Pancreas (tissue), 10 donors: ENCODE results near the gene SH3TC1. TPM values are rescaled to one million over a fixed set of nuclear protein-coding genes. Genes with fewer than 3 reads are reported as not detected.

Experiments used
- ATAC-seq, 4 donors: fragments of 200-7000 bp; cut with Tn5 transposase; one replicate each; pipeline versions ENCODE4 v1.8.0 to v1.9.1; 2020; ENCODE audit warnings: mild to moderate bottlenecking in 4 of 4, moderate library complexity in 4 of 4
- DNase-seq, 6 donors: peaks; one replicate each; pipeline ENCODE4 v3.0.0-alpha.2; 2020
- FAIRE-seq: peaks from 2 replicates; lab custom pipeline; 2012; peaks lifted over from hg19 to GRCh38; lab: Jason Lieb, UNC
- H3K27ac ChIP-seq, 4 donors: fragments of 200-600 bp; sonication (generic); 1 replicate in 3 of 4; 2 replicates in 1 of 4; pipeline versions ENCODE4 v1.5.0 to v1.8.0; 2020
- H3K27me3 ChIP-seq, 4 donors: fragments of 200-600 bp; one replicate each; pipeline ENCODE4 v1.8.0; 2021
- H3K36me3 ChIP-seq, 3 donors: fragments of 200-600 bp; sonication (generic) in 1 of 3; one replicate each; pipeline versions ENCODE4 v1.5.0 to v1.8.0; 2020 to 2021
- H3K4me1 ChIP-seq, 3 donors: fragments of 200-600 bp; one replicate each; pipeline ENCODE4 v1.8.0; 2021
- H3K4me3 ChIP-seq, 4 donors: fragments of 200-600 bp; sonication (generic) in 2 of 4; one replicate each; pipeline versions ENCODE4 v1.5.0 to v1.8.0; 2020 to 2021
- H3K9me3 ChIP-seq, 4 donors: fragments of 200-600 bp; one replicate each; pipeline ENCODE4 v1.8.0; 2021
- CTCF ChIP-seq, 4 donors: fragments of 200-600 bp; sonication (generic) in 3 of 4; IDR thresholded peaks; one replicate each; pipeline versions ENCODE4 v1.5.0 to v1.8.0; 2021; ENCODE audit warnings: antibody characterized with exemption in 4 of 4
- WGBS, 2 donors: extraction: QIAGEN DNeasy Blood & Tissue Kit; methylation state at CpG; one replicate each; pipeline ENCODE4 v1.1.7; 2013; 5-methylcytosine and 5-hydroxymethylcytosine counted together
- intact Hi-C, 3 donors: fragments of 100-400 bp; cut with DNase I; formaldehyde crosslinking; loops; one replicate each; pipeline versions ENCODE4 v1.11.1 to v1.14.2; 2022
- polyA plus RNA-seq, 2 donors: library from polyadenylated mRNA; stranded (reverse); fragments of 200-250 nt; gene quantifications; one replicate each; pipeline ENCODE4 v1.2.3, GENCODE V29; 2013
- total RNA-seq, 6 donors: library from RNA; stranded (reverse); fragmentation: NEBNext Ultra II Directional in 4 of 6; extraction: Animal tissue kit (Norgen Biotek cat#: 25700) in 4 of 6; gene quantifications; one replicate each; pipeline versions ENCODE4 v1.2.1 to v1.2.4, GENCODE V29; 2021 to 2023
- donor health status: healthy with polysubstance abuse.
- donor health status: DM: no; HTN: no; CAD: no; lungs with moderate emphysema.
- donor health status: DM: no; HTN: no; CAD: no.
- donor health status: control.
- donor health status: control.
- donor health status: Bipolar disorder and iron deficiency.
- donor health status: DM: yes; HTN: yes; CAD: no.
- donor health status: DM: no; HTN: no; CAD: no.
- donor health status: DM: no; HTN: no; CAD: no.
- donor health status: DM: yes; HTN: yes; CAD: no.

The SH3TC1 gene
- total and polyA plus RNA-seq, 8 donors: 12.5 to 28.0 (median 19.6) TPM

GRCh38 chr4:8188743-8189550, 10.1 kb upstream of the SH3TC1 start:
- Histone ChIP-seq H3K27ac (no peak overlapping the region), H3K36me3 (no peaks in the 10 kb centered on the region), H3K4me1 (peaks cover 0 to 5% (median 0%) of the 10 kb centered on the region in 3 donors), H3K4me3 (no peak overlapping the region), H3K9me3 (no peaks in the 10 kb centered on the region), H3K27me3 (no peaks in the 10 kb centered on the region)
- DNase-seq (peak; percentile 61 to 85 (median 79)), ATAC-seq (peak; percentile 66 to 87 (median 74)), FAIRE-seq (no peak)
- no peak for TF ChIP-seq CTCF (IDR thresholded peaks at IDR 0.05)
- 45 to 53% methylated on average over 29 of the region's 29 CpGs for WGBS, 2 donors
- intact Hi-C loops: no loop called here

GRCh38 chr4:8189551-8190466, 9.3 kb upstream of the SH3TC1 start:
- ATAC-seq (no peak), FAIRE-seq (no peak), DNase-seq (no peak)
- no peaks in the 10 kb centered on the region for H3K27me3 ChIP-seq
- no peak overlapping the region for H3K27ac ChIP-seq
- peaks cover 0 to 5% (median 0%) of the 10 kb centered on the region in 3 donors for H3K4me1 ChIP-seq
- H3K9me3 ChIP-seq: no peaks in the 10 kb centered on the region
- no peak for TF ChIP-seq CTCF (IDR thresholded peaks at IDR 0.05)
- WGBS, 2 donors: 92 to 94% methylated on average over 24 to 26 of the region's 26 CpGs
- no peaks in the 10 kb centered on the region for H3K36me3 ChIP-seq
- intact Hi-C loops: no loop called here
- no peak overlapping the region for H3K4me3 ChIP-seq

- DNase-seq (peak in 1 of 6 donors; percentile 60), ATAC-seq (peak in 2 of 4 donors; percentile 28 to 33), FAIRE-seq (no peak)
- H3K27ac ChIP-seq: peak overlapping the region in 2 of 4 donors; percentile 57 to 67
- no peaks in the 10 kb centered on the region for H3K36me3 ChIP-seq
- WGBS, 2 donors: 79 to 89% methylated on average over 23 of the region's 23 CpGs
- intact Hi-C loops: no loop called here
- TF ChIP-seq CTCF (IDR thresholded peaks at IDR 0.05): no peak
- H3K9me3 ChIP-seq: no peaks in the 10 kb centered on the region
- H3K4me1 ChIP-seq: peaks cover 0 to 6% (median 5%) of the 10 kb centered on the region in 3 donors
- no peak overlapping the region for H3K4me3 ChIP-seq
- no peaks in the 10 kb centered on the region for H3K27me3 ChIP-seq
These were observed 7.8 kb upstream of the SH3TC1 start for GRCh38 chr4:8191136-8191747.

- H3K27me3 ChIP-seq: no peaks in the 10 kb centered on the region
- H3K9me3 ChIP-seq: no peaks in the 10 kb centered on the region
- H3K27ac ChIP-seq: peak overlapping the region in 1 of 4 donors; percentile 22
- no peak for FAIRE-seq
- peak in 4 of 6 donors; percentile 63 to 76 (median 68) for DNase-seq
- peak; percentile 53 to 82 (median 70) for ATAC-seq
- TF ChIP-seq CTCF (IDR thresholded peaks at IDR 0.05): peak in 1 of 4 donors; percentile 11
- 33 to 35% methylated on average over 18 of the region's 18 CpGs for WGBS, 2 donors
- H3K4me1 ChIP-seq: peaks cover 0 to 11% (median 7%) of the 10 kb centered on the region in 3 donors
- H3K36me3 ChIP-seq: no peaks in the 10 kb centered on the region
- H3K4me3 ChIP-seq: no peak overlapping the region
- intact Hi-C loops: no loop called here
These were observed 6.0 kb upstream of the SH3TC1 start for GRCh38 chr4:8192748-8193738.
